K562 (cell line): ENCODE data around the gene UPF1. TPM values are rescaled to one million over a fixed set of nuclear protein-coding genes. Genes with fewer than 3 reads are reported as not detected.

ENCODE experiments used
- ATAC-seq: fragments of 200-7000 bp; cut with Tn5 transposase; 3 replicates; pipeline ENCODE4 v1.9.1; 2020; ENCODE audit warnings: moderate library complexity
- BruUV-seq: library from RNA; stranded (reverse); fragments of 400-500 nt; replicated peaks from 2 replicates; lab custom pipeline; 2021; lab: Mats Ljungman, UMichigan
- CTCF ChIA-PET: fragments of 300-600 bp; formaldehyde crosslinking; extraction: SDS; loops from one replicate; lab custom pipeline; 2021; ENCODE audit warnings: low intra/inter-chr PET ratio; lab: Yijun Ruan, JAX
- POLR2A ChIA-PET: fragments of 300-600, 350-650 bp; sonication (Branson Sonifier 250); formaldehyde crosslinking; extraction: SDS; loops from one replicate; lab custom pipeline; 2021; ENCODE audit warnings: antibody characterized with exemption, inconsistent platforms; lab: Yijun Ruan, JAX
- DNase-seq, 4 experiments: peaks; one replicate each; pipeline versions ENCODE4 v3.0.0 to v3.0.0-alpha.2; 2011 to 2018; ENCODE audit warnings: low spot score in 3 of 4, mixed read lengths in 3 of 4; ENCODE audit errors: extremely low read depth in 1 of 4
- FAIRE-seq: peaks from 2 replicates; lab custom pipeline; 2011; peaks lifted over from hg19 to GRCh38; lab: Jason Lieb, UNC
- H2AFZ ChIP-seq: 2 replicates; pipeline ENCODE4 v1.6.0; 2011; ENCODE audit warnings: low read depth, low read length, control low read depth, inconsistent platforms
- H3K27ac ChIP-seq: fragments of 200-600 bp; 3 replicates; pipeline ENCODE4 v1.8.0; 2011; ENCODE audit warnings: low read depth, mild to moderate bottlenecking, control low read depth, inconsistent platforms, low read length, moderate library complexity, mixed read lengths; ENCODE audit errors: extremely low read depth
- H3K27me3 ChIP-seq, 2 experiments: fragments of 300-600 bp in 1 of 2; 2 replicates in 1 of 2; 3 replicates in 1 of 2; pipeline versions ENCODE4 v1.6.0 to v1.8.0; 2011; ENCODE audit warnings: inconsistent platforms in 2 of 2, low read length in 2 of 2, mild to moderate bottlenecking in 1 of 2, mixed read lengths in 1 of 2, moderate library complexity in 1 of 2; ENCODE audit not compliant: control insufficient read depth in 2 of 2, insufficient read depth in 2 of 2
- H3K36me3 ChIP-seq: fragments of 300-600 bp; 3 replicates; pipeline ENCODE4 v1.8.0; 2011; ENCODE audit warnings: mild to moderate bottlenecking, low read length, inconsistent platforms; ENCODE audit not compliant: control insufficient read depth, insufficient read depth
- H3K4me1 ChIP-seq, 2 experiments: fragments of 200-600 bp in 1 of 2; replicated peaks in 1 of 2; 2 replicates in 1 of 2; 3 replicates in 1 of 2; pipeline versions ENCODE4 v1.5.1 to v1.8.0; 2011; ENCODE audit warnings: inconsistent platforms in 2 of 2, low read length in 2 of 2, mild to moderate bottlenecking in 1 of 2, mixed read lengths in 1 of 2, moderate library complexity in 1 of 2; ENCODE audit not compliant: control insufficient read depth in 2 of 2, insufficient read depth in 2 of 2
- H3K4me2 ChIP-seq: 2 replicates; pipeline ENCODE4 v1.6.1; 2011; ENCODE audit warnings: low read length, control low read depth, inconsistent platforms, mixed read lengths; ENCODE audit not compliant: insufficient read depth
- H3K4me3 ChIP-seq: fragments of 200-600 bp; sonication (generic), shearing (Covaris generic); 2 replicates; pipeline ENCODE4 v1.5.1; 2016; ENCODE audit warnings: control low read depth, inconsistent platforms
- H3K79me2 ChIP-seq: fragments of 200-600 bp; 3 replicates; pipeline ENCODE4 v1.8.0; 2011; ENCODE audit warnings: low read length, inconsistent platforms; ENCODE audit not compliant: control insufficient read depth, insufficient read depth
- H3K9ac ChIP-seq, 2 experiments: 2 replicates each; pipeline versions ENCODE4 v1.6.0 to v1.6.1; 2011; ENCODE audit warnings: low read depth in 2 of 2, low read length in 2 of 2, control low read depth in 1 of 2, inconsistent platforms in 1 of 2, mild to moderate bottlenecking in 1 of 2, mixed read lengths in 1 of 2; ENCODE audit not compliant: insufficient read depth in 1 of 2
- H3K9me1 ChIP-seq: one replicate; pipeline ENCODE4 v1.6.0; 2011; ENCODE audit warnings: inconsistent platforms, mild to moderate bottlenecking, low read length, moderate library complexity; ENCODE audit not compliant: control insufficient read depth, insufficient read depth
- H3K9me3 ChIP-seq: replicated peaks from 2 replicates; pipeline ENCODE4 v1.5.1; 2011; ENCODE audit warnings: low read depth, low read length, inconsistent platforms; ENCODE audit not compliant: control insufficient read depth, insufficient read depth
- H4K20me1 ChIP-seq: replicated peaks from 2 replicates; pipeline ENCODE4 v1.6.1; 2011; ENCODE audit warnings: low read length, inconsistent platforms, mixed read lengths; ENCODE audit not compliant: control insufficient read depth, insufficient read depth
- ASH1L ChIP-seq: fragments of 450-650 bp; IDR thresholded peaks from 2 replicates; pipeline ENCODE4 v1.6.1; 2018; ENCODE audit warnings: borderline replicate concordance, mild to moderate bottlenecking, low read depth; ENCODE audit not compliant: partially characterized antibody
- CAMTA2 ChIP-seq: fragments of 250-450 bp; sonication (Bioruptor Pico); conservative IDR thresholded peaks from 2 replicates; pipeline ENCODE4 v1.5.1; 2022
- CLOCK ChIP-seq: fragments of 250-450 bp; sonication (Bioruptor Pico); IDR thresholded peaks from 2 replicates; pipeline ENCODE4 v1.4.0; 2020; ENCODE audit warnings: mild to moderate bottlenecking, moderate library complexity, borderline replicate concordance
- MTA2 ChIP-seq: fragments of 450-650 bp; IDR thresholded peaks from 2 replicates; pipeline ENCODE4 v1.6.1; 2016; ENCODE audit warnings: low read depth
- NR2C1 ChIP-seq, 2 experiments: fragments of 450-650 bp; IDR thresholded peaks; 2 replicates each; pipeline ENCODE4 v1.6.1; 2017; ENCODE audit warnings: mild to moderate bottlenecking in 2 of 2, antibody characterized with exemption in 1 of 2, inconsistent platforms in 1 of 2, missing compliant biosample characterization in 1 of 2, missing genetic modification characterization in 1 of 2
- PKNOX1 ChIP-seq: fragments of 450-650 bp; IDR thresholded peaks from 2 replicates; pipeline ENCODE4 v1.6.1; 2016
- ZNF384 ChIP-seq: IDR thresholded peaks from 2 replicates; pipeline ENCODE4 v1.6.1; 2012; ENCODE audit warnings: low read depth, low read length, improper control_type of control experiment
- ZNF511 ChIP-seq: sonication (generic); formaldehyde crosslinking; IDR thresholded peaks from 2 replicates; pipeline ENCODE4 v1.8.0; 2022; ENCODE audit warnings: mild to moderate bottlenecking, missing genetic modification reagents
- WGBS: fragments of 100-300 bp; shearing (Covaris generic); methylation state at CpG from one replicate; pipeline ENCODE4 v1.1.6; 2016; ENCODE audit warnings: low coverage, mixed read lengths; ENCODE audit not compliant: insufficient coverage; ENCODE audit errors: missing lambda C conversion rate; 5-methylcytosine and 5-hydroxymethylcytosine counted together
- in situ Hi-C: fragments of 300-500 bp; cut with MboI; formaldehyde crosslinking; loops from 4 replicates; pipeline ENCODE4 v1.15.0; 2018; ENCODE audit warnings: inconsistent platforms, mixed read lengths
- intact Hi-C: fragments of 100-400 bp; cut with micrococcal nuclease; formaldehyde crosslinking; loops from 2 replicates; pipeline ENCODE4 v1.14.2; 2022
- polyA plus RNA-seq, 8 experiments: library from polyadenylated mRNA; depleted of rRNA in 4 of 8; stranded (reverse) in 5 of 8; unstranded in 3 of 8; fragments of >200 nt; fragmentation: Nextera tagmentation in 2 of 8; fragmentation: Illumina TruSeq in 1 of 8; extraction: Ambion mirVana in 2 of 8; extraction: Trizol in 1 of 8; gene quantifications; 2 replicates each; pipeline versions ENCODE4 v1.2.1 to v1.2.3, GENCODE V29; 2011 to 2014; ENCODE audit warnings: inconsistent platforms in 1 of 8, missing spikeins in 1 of 8
- total RNA-seq, 7 experiments: library from RNA; depleted of rRNA in 6 of 7; stranded (reverse); fragments of >200 nt in 6 of 7; fragmentation: Illumina TruSeq in 2 of 7; extraction: Trizol in 2 of 7; gene quantifications; 2 replicates each; pipeline versions ENCODE4 v1.2.1 to v1.2.3, GENCODE V29; 2011 to 2021; ENCODE audit warnings: low replicate concordance in 1 of 7

The UPF1 gene
- total and polyA plus RNA-seq, 9 of the 15 experiments (the other 6 are each of a cell fraction or from before 2014, with no cell fraction given) = 0.34 to 103 (median 27.9) TPM

GRCh38 chr19:18791315-18791678 is 40.5 kb upstream of the UPF1 start:
- Histone ChIP-seq H3K4me2 (no peak overlapping the region), H3K4me3 (no peak overlapping the region), H3K9me3 (no peaks in the 10 kb centered on the region), H2AFZ (no peak overlapping the region), H3K9me1 (no peaks in the 10 kb centered on the region), H3K9ac (no peak overlapping the region), H3K4me1 (peaks cover 0 to 52% of the 10 kb centered on the region in 2 experiments; a peak in 3 of 5 replicates), H3K27ac (no peak overlapping the region), H3K36me3 (no peaks in the 10 kb centered on the region), H4K20me1 (peaks cover 21% of the 10 kb centered on the region), H3K79me2 (no peaks in the 10 kb centered on the region), H3K27me3 (peaks cover 19 to 46% of the 10 kb centered on the region in 2 experiments; a peak in 4 of 5 replicates)
- in situ Hi-C loops = no loop called here
- FAIRE-seq (no peak), ATAC-seq (no peak), DNase-seq (no peak)
- no peak for TF ChIP-seq CAMTA2
- TF ChIP-seq ZNF511 (CRISPR knock-in tag) = no peak
- no peak for TF ChIP-seq ASH1L
- no peak for TF ChIP-seq CLOCK
- no peak for TF ChIP-seq MTA2
- no peak for TF ChIP-seq NR2C1 (IDR thresholded peaks at IDR 0.05)
- TF ChIP-seq NR2C1 (tag; IDR thresholded peaks at IDR 0.05) = no peak
- TF ChIP-seq ZNF384 = no peak
- no peak for TF ChIP-seq PKNOX1
- intact Hi-C loops = no loop called here
- 42% methylated on average over 20 of the region's 21 CpGs for WGBS
- CTCF ChIA-PET = no interaction called here
- BruUV-seq = no TSS peak
- POLR2A ChIA-PET = no interaction called here
